SU-DHL-6 (cell line): Measurements from ENCODE around the gene DDX27.
"Not testable (repeated sequence)": the region's sequence is repeated elsewhere in the genome, so short reads cannot be mapped to it uniquely, and the experiment has no call there.

Source experiments
- H2AFZ ChIP-seq: fragments of 200-600 bp; sonication (generic); 2 replicates; pipeline ENCODE4 v1.6.1; 2014; ENCODE audit warnings: low read depth, mild to moderate bottlenecking, moderate library complexity, mixed read lengths, antibody characterized with exemption, low read length; ENCODE audit not compliant: severe bottlenecking
- H3F3A ChIP-seq: fragments of 200-600 bp; shearing (Covaris generic); 2 replicates; pipeline ENCODE4 v1.6.0; 2016; ENCODE audit warnings: antibody characterized with exemption, mild to moderate bottlenecking; ENCODE audit not compliant: insufficient read depth
- H3K27ac ChIP-seq: fragments of 200-600 bp; sonication (generic); 2 replicates; pipeline ENCODE4 v1.5.1; 2016; ENCODE audit warnings: low read depth, mild to moderate bottlenecking, low read length, moderate library complexity, mixed read lengths
- H3K27me3 ChIP-seq: fragments of 200-600 bp; sonication (generic), shearing (Covaris generic); 2 replicates; pipeline ENCODE4 v1.6.0; 2014; ENCODE audit warnings: mild to moderate bottlenecking, low read length
- H3K36me3 ChIP-seq: fragments of 200-600 bp; sonication (generic); 2 replicates; pipeline ENCODE4 v1.6.1; 2014; ENCODE audit warnings: mild to moderate bottlenecking, low read length, mixed read lengths
- H3K4me2 ChIP-seq: fragments of 300-600, 200-600 bp; shearing (Covaris generic), sonication (generic); 2 replicates; pipeline ENCODE4 v1.6.0; 2014; ENCODE audit warnings: low read length, low read depth, mild to moderate bottlenecking; ENCODE audit not compliant: poor library complexity, severe bottlenecking
- H3K4me3 ChIP-seq: fragments of 200-600 bp; sonication (generic); 2 replicates; pipeline ENCODE4 v1.5.1; 2014; ENCODE audit warnings: antibody characterized with exemption, low read length, mild to moderate bottlenecking, mixed read lengths; ENCODE audit not compliant: insufficient read depth, poor library complexity, severe bottlenecking
- H3K79me2 ChIP-seq: fragments of 200-600 bp; sonication (generic); 2 replicates; pipeline ENCODE4 v1.6.1; 2014; ENCODE audit warnings: mild to moderate bottlenecking, low read length, moderate library complexity; ENCODE audit not compliant: insufficient read depth
- H3K9ac ChIP-seq: fragments of 200-600 bp; sonication (generic); 2 replicates; pipeline ENCODE4 v1.7.0; 2014; ENCODE audit warnings: mild to moderate bottlenecking, low read length
- H3K9me2 ChIP-seq: fragments of 200-600 bp; sonication (generic); replicated peaks from 2 replicates; pipeline ENCODE4 v1.6.1; 2014; ENCODE audit warnings: low read length; ENCODE audit not compliant: insufficient read depth
- H3K9me3 ChIP-seq: fragments of 200-600 bp; sonication (generic); 2 replicates; pipeline ENCODE4 v1.6.1; 2014; ENCODE audit warnings: low read length, mixed read lengths; ENCODE audit not compliant: insufficient read depth
- H4K20me1 ChIP-seq: fragments of 200-600 bp; sonication (generic); 2 replicates; pipeline ENCODE4 v1.6.1; 2014; ENCODE audit warnings: low read depth, mild to moderate bottlenecking, antibody characterized with exemption, low read length, moderate library complexity, mixed read lengths
- EZH2phosphoT487 ChIP-seq: fragments of 200-600 bp; sonication (generic), shearing (Covaris generic); conservative IDR thresholded peaks from 2 replicates; pipeline ENCODE4 v1.6.1; 2018; ENCODE audit warnings: mild to moderate bottlenecking, antibody characterized with exemption, low read length, moderate library complexity, mixed read lengths
- TF ChIP-seq, protein P1 (sequence below): fragments of 200-600 bp; sonication (generic); IDR thresholded peaks from one replicate; pipeline ENCODE4 v1.5.1; 2017; ENCODE audit warnings: antibody characterized with exemption, mild to moderate bottlenecking, low read length, moderate library complexity; ENCODE audit not compliant: insufficient read depth, poor library complexity, severe bottlenecking

Gene DDX27

DNA sequence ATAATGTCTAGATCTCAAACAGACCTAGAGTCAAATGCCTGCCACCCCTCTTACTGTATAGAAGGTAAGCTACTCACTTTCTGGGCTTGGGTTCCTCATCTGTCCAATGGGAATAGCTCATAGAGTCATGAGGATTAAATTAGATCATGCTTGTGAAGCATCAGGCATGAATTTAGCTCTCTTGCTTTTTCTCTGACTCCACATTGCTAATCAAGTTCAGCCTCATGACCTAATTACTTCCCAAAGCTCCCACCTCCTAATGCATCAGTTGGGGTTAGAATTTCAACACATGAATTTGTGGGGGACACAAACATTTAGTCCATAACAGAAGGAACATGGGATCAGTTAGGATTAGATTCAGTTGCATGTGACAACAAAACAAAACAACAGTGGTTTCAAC is 4.6 kb upstream of the DDX27 start:
- H3K27me3 ChIP-seq = no peaks in the 10 kb centered on the region
- H4K20me1 ChIP-seq = no peaks in the 10 kb centered on the region
- no peak overlapping the region for H3K4me3 ChIP-seq
- no peak overlapping the region for H3K9ac ChIP-seq
- H3K9me2 ChIP-seq = no peaks in the 10 kb centered on the region
- H3K79me2 ChIP-seq = peaks cover 3% of the 10 kb centered on the region
- no peak overlapping the region for H2AFZ ChIP-seq
- H3F3A ChIP-seq = no peaks in the 10 kb centered on the region
- peaks cover 5% of the 10 kb centered on the region; the same call in 1 of the 2 replicates for H3K9me3 ChIP-seq
- H3K36me3 ChIP-seq = no peaks in the 10 kb centered on the region
- no peak overlapping the region for H3K27ac ChIP-seq
- H3K4me2 ChIP-seq = no peak overlapping the region
- TF ChIP-seq, protein P1, sequence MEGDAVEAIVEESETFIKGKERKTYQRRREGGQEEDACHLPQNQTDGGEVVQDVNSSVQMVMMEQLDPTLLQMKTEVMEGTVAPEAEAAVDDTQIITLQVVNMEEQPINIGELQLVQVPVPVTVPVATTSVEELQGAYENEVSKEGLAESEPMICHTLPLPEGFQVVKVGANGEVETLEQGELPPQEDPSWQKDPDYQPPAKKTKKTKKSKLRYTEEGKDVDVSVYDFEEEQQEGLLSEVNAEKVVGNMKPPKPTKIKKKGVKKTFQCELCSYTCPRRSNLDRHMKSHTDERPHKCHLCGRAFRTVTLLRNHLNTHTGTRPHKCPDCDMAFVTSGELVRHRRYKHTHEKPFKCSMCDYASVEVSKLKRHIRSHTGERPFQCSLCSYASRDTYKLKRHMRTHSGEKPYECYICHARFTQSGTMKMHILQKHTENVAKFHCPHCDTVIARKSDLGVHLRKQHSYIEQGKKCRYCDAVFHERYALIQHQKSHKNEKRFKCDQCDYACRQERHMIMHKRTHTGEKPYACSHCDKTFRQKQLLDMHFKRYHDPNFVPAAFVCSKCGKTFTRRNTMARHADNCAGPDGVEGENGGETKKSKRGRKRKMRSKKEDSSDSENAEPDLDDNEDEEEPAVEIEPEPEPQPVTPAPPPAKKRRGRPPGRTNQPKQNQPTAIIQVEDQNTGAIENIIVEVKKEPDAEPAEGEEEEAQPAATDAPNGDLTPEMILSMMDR = no peak
- no peak for TF ChIP-seq EZH2phosphoT487

DNA sequence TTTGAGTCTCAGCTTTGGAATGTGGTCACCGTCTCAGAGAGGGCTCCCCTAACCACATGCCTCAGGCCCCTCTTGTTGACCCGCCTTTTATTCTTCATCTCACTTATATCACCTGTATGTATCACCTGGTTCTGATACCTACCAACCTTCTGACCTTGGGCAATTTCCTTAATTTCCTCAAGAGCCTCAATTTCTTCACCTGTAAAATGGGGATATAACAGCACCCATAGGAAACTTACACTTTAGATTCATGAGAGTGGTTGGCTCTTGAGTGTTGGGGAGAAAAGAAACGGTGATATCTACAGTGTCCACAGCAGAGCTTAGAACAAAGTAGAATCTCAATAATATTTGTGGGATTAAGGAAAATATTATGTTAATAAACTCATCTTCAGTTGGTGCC is 4.0 kb upstream of the DDX27 start:
- H3K27me3 ChIP-seq = no peaks in the 10 kb centered on the region
- H2AFZ ChIP-seq = no peak overlapping the region
- no peaks in the 10 kb centered on the region for H4K20me1 ChIP-seq
- H3K36me3 ChIP-seq = no peaks in the 10 kb centered on the region
- H3K4me3 ChIP-seq = no peak overlapping the region
- no peak overlapping the region for H3K27ac ChIP-seq
- H3K4me2 ChIP-seq = no peak overlapping the region
- no peak for TF ChIP-seq EZH2phosphoT487
- TF ChIP-seq, protein P1 = no peak
- H3K9me2 ChIP-seq = no peaks in the 10 kb centered on the region
- H3K79me2 ChIP-seq = peaks cover 9% of the 10 kb centered on the region
- peaks cover 2% of the 10 kb centered on the region; the same call in 1 of the 2 replicates for H3K9me3 ChIP-seq
- H3K9ac ChIP-seq = no peak overlapping the region
- H3F3A ChIP-seq = no peaks in the 10 kb centered on the region

DNA sequence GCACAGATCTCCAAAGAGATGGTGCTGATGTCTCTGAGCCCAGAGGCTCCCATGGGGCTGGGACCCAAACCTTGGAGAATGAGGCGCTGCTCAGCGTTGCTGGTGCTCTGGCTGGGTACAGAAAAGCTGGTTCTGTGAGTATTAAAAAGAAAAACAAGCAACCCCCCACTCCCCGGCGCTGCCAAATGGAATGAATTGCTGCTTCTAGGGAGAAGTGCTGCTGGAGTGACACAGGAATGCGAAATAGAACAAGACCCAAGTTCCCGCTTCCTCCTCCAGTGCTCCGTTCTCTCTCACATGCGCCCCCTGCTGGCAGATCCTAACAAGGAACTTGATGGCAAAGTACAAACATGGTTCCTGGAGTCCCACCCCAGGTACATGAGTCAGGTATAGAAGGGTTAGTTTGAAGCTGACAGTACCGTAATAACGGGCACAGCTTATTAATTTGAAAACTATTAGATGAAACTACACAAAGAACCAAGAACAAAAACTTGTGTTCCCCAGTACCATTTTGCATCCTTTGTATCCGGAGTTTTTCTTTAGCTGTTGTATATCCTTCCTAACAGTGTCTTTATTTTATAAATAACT is 2.1 kb upstream of the DDX27 start:
- Histone ChIP-seq H3K27me3 (no peaks in the 10 kb centered on the region), H2AFZ (peak overlapping the region; percentile 96), H3F3A (no peaks in the 10 kb centered on the region), H3K79me2 (peaks cover 22% of the 10 kb centered on the region), H3K27ac (no peak overlapping the region), H4K20me1 (no peaks in the 10 kb centered on the region), H3K9me3 (no peaks in the 10 kb centered on the region), H3K9ac (peak overlapping the region; percentile 23; the same call in 1 of the 2 replicates), H3K9me2 (no peaks in the 10 kb centered on the region), H3K36me3 (no peaks in the 10 kb centered on the region; the same call in 1 of the 2 replicates), H3K4me3 (peak overlapping the region; percentile 9), H3K4me2 (peak overlapping the region; percentile 50)
- no peak for TF ChIP-seq EZH2phosphoT487
- TF ChIP-seq, protein P1 = peak; percentile 91

DNA sequence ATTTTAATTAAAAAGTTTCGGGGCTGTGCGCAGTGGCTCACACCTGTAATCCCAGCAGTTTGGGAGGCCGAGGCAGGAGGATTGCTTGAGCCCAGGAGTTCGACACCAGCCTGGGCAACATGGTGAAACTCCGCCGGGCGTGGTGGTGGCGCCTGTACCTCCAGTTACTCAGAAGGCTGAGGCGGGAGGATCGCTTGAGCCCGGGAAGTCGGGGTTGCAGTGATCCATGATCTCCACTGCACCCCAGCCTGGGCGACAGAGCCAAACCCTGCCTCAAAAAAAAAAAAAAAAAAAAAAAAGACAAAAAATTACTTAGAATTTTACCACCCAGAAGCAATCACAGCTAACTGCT is 501 bp upstream of the DDX27 start:
- not testable (repeated sequence) for H3K9me2 ChIP-seq, H3F3A ChIP-seq, H4K20me1 ChIP-seq, H3K27me3 ChIP-seq, H3K4me3 ChIP-seq, H3K36me3 ChIP-seq, H3K9me3 ChIP-seq
- peak overlapping the region; percentile 81 for H3K9ac ChIP-seq
- H3K4me2 ChIP-seq = peak overlapping the region; percentile 77
- peaks cover 22% of the 10 kb centered on the region for H3K79me2 ChIP-seq
- H3K27ac ChIP-seq = 0 out of 2 replicates have a peak overlapping the region, but pooled peaks have one; percentile 18
- H2AFZ ChIP-seq = peak overlapping the region; percentile 27
